Measurements from ENCODE around the gene CACNA2D3. TPM values are rescaled to one million over a fixed set of nuclear protein-coding genes. Genes with fewer than 3 reads are reported as not detected.

Gene CACNA2D3
- total RNA-seq, 1 experiment from 2014 or later = 0.06 TPM

GRCh38 chr3:54873059-54874010 lies 751.0 kb downstream of the CACNA2D3 start:
- no peak for DNase-seq (ENCODE audit: low read depth)

- no peak for DNase-seq (ENCODE audit: low read depth)
These were observed 752.6 kb downstream of the CACNA2D3 start for GRCh38 chr3:54874816-54875556.

GRCh38 chr3:54875596-54876268 lies 753.4 kb downstream of the CACNA2D3 start:
- DNase-seq (ENCODE audit: low read depth) = no peak

DNA sequence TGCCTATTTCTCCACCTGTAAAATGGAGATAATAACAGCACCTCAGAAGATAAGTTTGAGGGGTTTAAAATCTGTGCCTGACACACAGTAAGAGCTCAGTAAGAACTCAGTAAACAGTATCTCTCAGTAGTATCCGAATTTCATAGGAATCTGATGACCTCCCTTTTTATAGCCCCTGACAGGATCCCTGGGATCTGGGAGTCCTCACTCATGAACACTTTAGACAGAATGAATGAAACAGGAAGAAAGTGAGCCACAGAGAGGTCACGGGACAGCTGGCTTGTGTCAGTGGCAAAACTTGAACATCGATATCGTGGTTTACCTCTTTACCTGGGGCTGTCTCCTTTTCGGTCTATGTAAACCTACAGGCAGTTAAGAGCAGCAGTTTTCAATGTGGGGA lies 754.3 kb downstream of the CACNA2D3 start:
- no peak for DNase-seq (ENCODE audit: low read depth)

DNA sequence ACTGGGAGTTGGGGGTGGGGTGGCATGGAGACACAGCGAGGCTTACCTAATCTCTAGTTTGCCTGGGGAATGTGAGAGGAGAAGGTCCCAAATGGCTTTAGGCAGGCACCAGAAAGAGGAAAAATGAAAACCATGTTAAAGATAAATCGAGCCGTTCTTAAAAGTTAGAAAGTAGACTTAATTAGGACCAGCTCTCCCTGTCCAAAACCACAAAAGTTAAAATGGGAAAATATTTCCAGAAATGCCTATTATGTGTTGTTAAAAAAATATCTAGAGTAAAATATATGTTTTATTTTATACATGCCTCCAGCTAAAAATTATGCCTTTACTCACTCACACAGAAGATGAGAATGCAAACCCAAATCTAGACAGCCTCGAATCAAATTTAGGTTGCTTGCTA lies 755.4 kb downstream of the CACNA2D3 start:
- no peak for DNase-seq (ENCODE audit: low read depth)

DNA sequence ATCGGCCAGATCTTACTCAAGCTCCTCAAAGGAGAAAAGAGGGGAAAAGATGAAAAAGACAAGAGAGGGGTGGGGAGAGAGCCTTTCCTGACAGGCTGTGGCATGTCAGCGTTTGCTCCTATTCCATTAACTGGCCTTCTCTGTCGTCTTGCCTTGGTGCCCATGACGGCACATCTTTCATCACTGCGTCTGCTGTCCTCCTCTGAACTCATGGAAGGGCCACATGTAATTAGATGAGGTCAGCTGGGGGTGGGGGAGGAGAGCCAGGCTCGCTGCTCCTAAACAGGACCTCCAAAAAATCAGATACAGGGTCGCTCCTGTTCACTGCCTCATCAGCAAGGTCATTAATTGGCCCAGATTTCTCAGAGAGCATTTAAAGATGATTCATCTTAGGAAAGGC lies 755.8 kb downstream of the CACNA2D3 start:
- no peak for DNase-seq (ENCODE audit: low read depth)

DNA sequence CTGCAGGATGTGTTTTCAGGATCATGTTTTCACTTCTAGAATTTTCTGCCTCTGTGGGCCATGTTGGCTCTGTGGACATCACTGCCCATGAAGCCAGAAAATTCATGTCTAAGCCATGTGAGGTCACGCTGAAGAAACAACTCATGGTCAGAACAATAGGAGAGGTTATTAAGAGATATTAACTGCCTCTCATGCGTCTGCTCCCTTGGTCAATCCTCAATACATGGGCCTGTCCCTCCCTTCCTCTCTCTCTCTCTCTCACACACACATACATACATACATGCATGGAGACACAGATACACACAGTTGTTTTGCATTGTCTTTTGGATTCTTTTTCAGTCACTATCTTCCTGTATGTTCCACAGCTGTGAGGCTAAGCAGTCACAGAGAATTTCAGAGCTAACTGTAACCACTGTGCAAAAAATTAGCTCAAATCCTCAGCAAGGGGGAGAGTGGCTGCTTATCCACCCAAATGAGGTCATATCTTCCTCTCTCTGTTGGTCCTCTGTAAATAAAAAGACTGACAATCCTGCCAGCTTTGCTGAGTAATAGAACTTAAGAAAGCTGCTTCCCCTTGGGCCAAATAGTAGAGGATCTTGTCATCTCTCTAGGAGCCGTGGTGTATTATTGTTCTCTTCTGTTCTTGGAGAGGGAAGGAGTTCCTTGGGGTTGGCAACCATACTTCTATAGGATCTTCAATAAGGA lies 759.9 kb downstream of the CACNA2D3 start:
- peak; percentile 78 for DNase-seq (ENCODE audit: low read depth)

GRCh38 chr3:54888162-54888561 lies 765.8 kb downstream of the CACNA2D3 start:
- DNase-seq (ENCODE audit: low read depth) = no peak

DNA sequence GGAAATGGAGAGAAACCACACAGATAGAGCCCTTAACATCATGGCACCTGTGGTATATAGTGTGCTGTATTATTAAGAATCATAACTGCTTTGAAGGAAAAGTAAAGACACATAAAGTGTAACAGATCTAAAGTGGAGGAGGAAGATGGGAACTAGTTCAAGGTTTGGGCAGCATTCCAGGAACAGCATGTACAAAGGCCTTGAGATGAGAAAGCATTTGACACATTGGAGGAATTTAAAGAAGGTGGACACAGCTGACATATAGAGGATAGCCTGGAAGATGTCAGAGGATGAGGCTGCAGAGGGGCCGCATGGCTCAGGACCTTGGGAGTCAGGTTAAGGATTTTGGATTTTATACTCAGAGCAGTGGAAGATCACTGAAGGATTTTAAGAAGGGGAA lies 766.5 kb downstream of the CACNA2D3 start:
- peak; percentile 71 for DNase-seq (ENCODE audit: low read depth)

GRCh38 chr3:54889731-54890130 lies 767.4 kb downstream of the CACNA2D3 start:
- no peak for DNase-seq (ENCODE audit: low read depth)

DNA sequence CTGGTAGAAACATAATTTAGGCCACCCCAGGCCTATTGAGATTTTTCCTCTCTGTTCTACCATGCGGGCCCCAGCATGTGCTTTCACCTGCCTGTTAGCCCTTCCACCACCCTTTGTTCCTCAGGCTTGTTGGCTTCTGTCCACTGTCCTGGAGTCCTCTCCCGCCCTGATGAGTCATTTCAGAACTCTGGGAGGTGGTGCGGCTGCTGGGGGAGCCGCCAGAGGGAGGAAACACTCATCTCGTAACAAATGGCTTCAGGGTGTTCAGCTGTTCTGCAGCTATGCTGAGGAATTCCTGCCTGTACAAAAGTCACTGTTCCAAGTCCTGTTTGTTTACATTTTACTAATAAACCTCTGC lies 769.2 kb downstream of the CACNA2D3 start:
- DNase-seq (ENCODE audit: low read depth) = peak; percentile 98

GRCh38 chr3:54892168-54892567 lies 769.8 kb downstream of the CACNA2D3 start:
- DNase-seq (ENCODE audit: low read depth) = no peak

DNA sequence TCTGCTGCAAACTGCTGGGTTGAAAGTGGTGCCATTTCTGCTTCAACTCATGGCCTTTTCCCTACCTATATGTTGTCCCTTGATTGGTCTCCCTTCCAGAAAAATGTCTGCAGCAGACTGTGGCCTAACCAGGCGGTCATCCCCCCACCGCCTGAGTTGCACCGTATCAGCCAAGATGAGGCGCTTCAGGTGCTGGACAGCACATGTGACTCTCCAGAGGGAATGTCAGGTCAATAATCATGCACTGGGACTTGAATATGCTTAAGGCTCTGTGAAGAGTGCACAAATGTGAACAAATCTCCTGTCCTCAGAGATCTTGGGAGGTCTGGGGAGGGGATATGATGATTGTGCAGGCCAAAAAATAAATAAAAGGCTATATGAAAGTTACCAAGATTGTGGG lies 773.3 kb downstream of the CACNA2D3 start:
- DNase-seq (ENCODE audit: low read depth) = no peak

DNA sequence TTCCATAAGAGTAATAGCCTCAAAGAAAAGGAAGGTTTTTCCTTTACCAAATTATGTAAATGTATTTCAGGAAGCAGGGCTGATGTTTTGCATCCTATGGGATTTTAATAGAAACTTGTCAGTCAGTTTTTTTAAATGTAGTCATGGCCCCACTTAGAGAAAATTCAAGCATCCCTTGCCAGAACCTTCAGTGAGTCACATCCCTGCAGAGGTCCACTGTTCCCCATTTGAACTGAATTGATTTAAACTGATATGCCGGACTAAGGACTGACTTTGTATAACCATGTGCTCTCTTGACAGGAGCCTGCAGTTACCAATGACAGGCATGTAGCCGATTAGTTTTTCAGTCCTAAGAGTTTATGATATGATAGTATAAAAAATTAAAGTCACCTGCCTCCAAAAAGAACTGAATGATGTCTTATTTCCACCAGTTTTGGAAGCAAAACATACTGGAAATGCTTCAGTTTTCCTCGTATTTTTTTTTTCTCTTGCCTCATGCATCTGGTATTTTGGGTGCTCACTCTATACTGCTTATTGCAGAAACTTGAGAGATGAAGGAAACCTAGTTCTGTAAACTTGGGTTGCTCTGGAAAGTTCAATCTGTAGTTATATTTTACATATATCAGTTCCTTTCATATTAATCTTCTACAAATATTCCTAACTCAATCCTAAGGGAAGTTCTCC lies 774.8 kb downstream of the CACNA2D3 start:
- peak; percentile 52 for DNase-seq (ENCODE audit: low read depth)

DNA sequence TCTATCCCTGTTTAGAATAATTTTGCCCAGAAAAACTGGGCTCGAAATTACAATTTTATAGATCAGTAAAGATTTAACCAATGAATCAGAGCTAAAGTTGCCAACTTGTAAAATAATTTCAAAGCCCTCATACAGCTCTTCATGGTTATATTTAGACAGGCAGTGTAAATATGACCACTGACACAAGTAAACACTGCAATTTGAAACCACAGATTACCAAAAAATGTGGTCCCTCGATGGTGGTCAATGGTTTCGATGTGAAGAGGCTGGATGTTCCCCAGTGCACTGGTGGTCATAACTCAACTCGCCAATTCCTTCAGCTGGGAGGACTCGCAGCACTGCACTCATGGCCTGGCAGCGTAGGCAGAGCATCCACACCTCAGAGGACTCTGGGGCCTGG lies 776.9 kb downstream of the CACNA2D3 start:
- DNase-seq (ENCODE audit: low read depth) = no peak

DNA sequence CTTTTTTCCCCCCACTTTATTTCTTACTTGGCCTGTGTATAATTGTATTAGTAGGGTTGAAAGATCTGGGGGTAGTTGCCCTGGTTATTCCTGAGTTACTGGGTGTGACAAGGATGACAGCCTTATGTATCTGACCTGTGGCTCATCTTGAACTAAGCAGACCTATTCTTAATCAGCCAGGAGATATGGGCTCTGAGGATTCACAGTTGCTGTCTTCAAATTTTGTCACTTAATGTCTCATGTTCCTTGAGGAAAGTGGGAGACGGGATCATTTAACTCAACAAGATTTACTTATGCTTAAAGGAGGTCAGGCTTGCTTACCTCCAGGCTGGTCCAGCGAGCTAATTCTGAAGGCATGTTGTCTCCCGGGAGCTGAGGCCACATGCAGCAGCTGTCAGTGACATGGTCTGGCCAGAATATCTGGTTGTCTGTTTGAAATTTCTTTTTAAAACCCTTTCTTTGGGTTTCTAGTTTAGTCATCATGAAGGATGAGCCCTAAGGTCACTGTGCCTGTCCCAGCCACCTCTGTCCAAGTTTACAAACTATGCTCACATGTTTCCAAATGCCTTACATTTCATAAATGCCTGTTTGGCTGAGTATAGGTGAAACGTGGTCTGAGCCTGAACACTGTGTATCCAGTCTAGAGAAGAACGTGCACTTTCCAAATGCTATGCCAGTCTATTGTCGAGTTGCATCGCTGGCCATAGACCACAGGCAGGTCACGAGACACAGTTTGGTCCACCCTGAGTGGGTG lies 778.7 kb downstream of the CACNA2D3 start:
- peak; percentile 64 for DNase-seq (ENCODE audit: low read depth)

GRCh38 chr3:54901906-54902685 lies 779.7 kb downstream of the CACNA2D3 start:
- DNase-seq (ENCODE audit: low read depth) = no peak

DNA sequence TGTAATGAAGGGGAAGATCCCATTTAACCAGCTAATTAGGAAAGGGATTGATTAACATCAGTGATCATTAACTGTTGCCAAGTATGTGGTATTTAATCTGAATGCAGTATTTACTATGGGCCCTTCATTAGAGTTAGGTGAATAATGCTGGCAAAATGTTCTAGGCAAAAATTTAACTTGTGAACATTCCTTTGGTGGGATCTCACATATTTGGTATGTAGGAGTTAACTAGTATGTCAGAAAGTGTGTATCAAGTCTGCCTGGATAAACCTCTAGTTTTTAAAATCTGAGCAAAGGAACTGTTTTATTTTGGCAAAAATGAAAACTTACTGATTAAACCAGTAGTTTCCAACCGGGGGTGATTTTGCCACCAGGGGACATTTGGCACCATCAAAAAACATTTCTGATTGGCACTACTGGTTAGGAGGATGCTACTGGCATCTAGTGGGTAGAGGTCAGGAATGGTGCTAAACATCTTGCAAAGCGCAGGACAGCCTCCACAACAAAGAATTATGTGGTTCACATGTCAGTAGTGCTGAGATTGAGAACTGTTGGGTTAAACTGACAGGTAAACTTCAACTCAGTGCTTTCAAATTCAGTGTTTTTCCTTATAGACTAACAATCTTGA lies 783.0 kb downstream of the CACNA2D3 start:
- DNase-seq (ENCODE audit: low read depth) = peak; percentile 38

DNA sequence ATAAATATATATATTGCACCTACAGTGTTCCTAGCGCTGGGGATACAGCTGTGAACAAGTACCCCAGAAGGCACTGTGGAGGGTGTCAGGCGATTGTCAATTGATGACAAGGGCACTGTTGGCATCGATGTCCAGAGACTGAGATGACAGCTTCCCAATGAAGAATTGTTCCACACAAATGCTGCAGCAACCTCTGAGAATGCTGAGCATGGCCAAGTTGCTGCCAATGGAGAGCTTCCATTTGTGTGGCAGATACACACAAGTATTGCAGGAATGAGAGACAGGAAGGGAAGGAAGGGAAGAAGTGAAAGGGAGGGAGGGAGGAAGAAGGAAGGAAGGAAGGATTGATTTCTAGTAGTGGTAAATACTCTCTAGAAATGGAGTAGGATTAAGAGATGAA lies 783.6 kb downstream of the CACNA2D3 start:
- DNase-seq (ENCODE audit: low read depth) = no peak

Data from LHCN-M2 (cell line).